SK-N-SH (cell line): ENCODE measurements around the gene FNDC11. TPM values are rescaled to one million over a fixed set of nuclear protein-coding genes. Genes with fewer than 3 reads are reported as not detected.

Experiments used
- CTCF ChIA-PET: fragments of 300-600, 350-600 bp; formaldehyde crosslinking; extraction: SDS; loops from one replicate; lab custom pipeline; 2021; lab: Yijun Ruan, JAX
- POLR2A ChIA-PET: fragments of 350-600 bp; sonication (Branson Sonifier 250); formaldehyde crosslinking; extraction: SDS; loops from one replicate; lab custom pipeline; 2020; ENCODE audit warnings: antibody characterized with exemption, inconsistent platforms; lab: Yijun Ruan, JAX
- DNase-seq: peaks from one replicate; pipeline ENCODE4 v3.0.0; 2012
- H2AFZ ChIP-seq: fragments of 200-600 bp; sonication (generic); 2 replicates; pipeline ENCODE4 v1.8.1; 2016; ENCODE audit warnings: antibody characterized with exemption, mild to moderate bottlenecking, low read depth
- H3F3A ChIP-seq: fragments of 200-600 bp; sonication (generic); replicated peaks from 2 replicates; pipeline ENCODE3; 2016; ENCODE audit warnings: antibody characterized with exemption, mild to moderate bottlenecking; ENCODE audit not compliant: insufficient read depth
- H3K27ac ChIP-seq, 2 experiments: fragments of 200-500 bp in 1 of 2; fragments of 200-600 bp in 1 of 2; sonication (Bioruptor generic) in 1 of 2; sonication (generic), shearing (Covaris generic) in 1 of 2; 2 replicates each; pipeline versions ENCODE4 v1.5.1 to v1.6.1; 2014 to 2016; ENCODE audit warnings: low read depth in 2 of 2, inconsistent platforms in 1 of 2, low read length in 1 of 2, mild to moderate bottlenecking in 1 of 2, mixed read lengths in 1 of 2
- H3K27me3 ChIP-seq: fragments of 200-600 bp; sonication (generic), shearing (Covaris generic); 2 replicates; pipeline ENCODE4 v1.6.1; 2016; ENCODE audit warnings: mixed run types; ENCODE audit not compliant: insufficient read depth
- H3K36me3 ChIP-seq, 2 experiments: fragments of 200-500 bp in 1 of 2; fragments of 200-600 bp in 1 of 2; sonication (Bioruptor generic) in 1 of 2; sonication (generic) in 1 of 2; replicated peaks in 1 of 2; 2 replicates each; pipeline versions ENCODE3 to v1.5.1; 2014 to 2016; ENCODE audit warnings: low read length in 1 of 2, mild to moderate bottlenecking in 1 of 2; ENCODE audit not compliant: insufficient read depth in 2 of 2, control insufficient read depth in 1 of 2
- H3K4me1 ChIP-seq, 2 experiments: fragments of 200-500 bp in 1 of 2; fragments of 200-600 bp in 1 of 2; sonication (Bioruptor generic) in 1 of 2; sonication (generic), shearing (Covaris generic) in 1 of 2; 2 replicates each; pipeline versions ENCODE4 v1.5.1 to v1.6.1; 2014 to 2016; ENCODE audit warnings: low read depth in 1 of 2, low read length in 1 of 2, mixed run types in 1 of 2; ENCODE audit not compliant: insufficient read depth in 2 of 2, control insufficient read depth in 1 of 2
- H3K4me2 ChIP-seq: fragments of 200-600 bp; sonication (generic), shearing (Covaris generic); 2 replicates; pipeline ENCODE4 v1.6.1; 2017; ENCODE audit warnings: mixed run types
- H3K4me3 ChIP-seq, 2 experiments: fragments of 200-500 bp in 1 of 2; fragments of 200-600 bp in 1 of 2; sonication (Bioruptor generic) in 1 of 2; sonication (generic), shearing (Covaris generic) in 1 of 2; 2 replicates each; pipeline versions ENCODE4 v1.5.1 to v1.8.1; 2014 to 2016; ENCODE audit warnings: low read depth in 2 of 2, inconsistent platforms in 1 of 2, low read length in 1 of 2, mild to moderate bottlenecking in 1 of 2, mixed read lengths in 1 of 2, moderate library complexity in 1 of 2
- H3K79me2 ChIP-seq: fragments of 200-600 bp; sonication (generic); 2 replicates; pipeline ENCODE4 v1.8.1; 2017; ENCODE audit warnings: mild to moderate bottlenecking; ENCODE audit not compliant: insufficient read depth
- H3K9ac ChIP-seq: fragments of 200-600 bp; sonication (generic); 2 replicates; pipeline ENCODE4 v1.6.1; 2017; ENCODE audit warnings: mixed run types
- H3K9me2 ChIP-seq: fragments of 200-600 bp; sonication (generic); 2 replicates; pipeline ENCODE4 v1.6.1; 2017; ENCODE audit warnings: mixed run types
- H3K9me3 ChIP-seq: fragments of 200-600 bp; sonication (generic); 2 replicates; pipeline ENCODE4 v1.6.1; 2017; ENCODE audit warnings: mixed run types, mild to moderate bottlenecking, moderate library complexity
- H4K20me1 ChIP-seq: fragments of 200-600 bp; sonication (generic); 2 replicates; pipeline ENCODE4 v1.6.1; 2017; ENCODE audit warnings: mild to moderate bottlenecking, mixed run types; ENCODE audit not compliant: insufficient read depth
- ELF1 ChIP-seq: IDR thresholded peaks from 2 replicates; pipeline ENCODE4 v1.4.0; 2012
- EP300 ChIP-seq, 2 experiments: IDR thresholded peaks; 2 replicates each; pipeline versions ENCODE4 v1.4.0 to v1.6.1; 2012; ENCODE audit warnings: borderline replicate concordance in 1 of 2, low read depth in 1 of 2, low read length in 1 of 2
- FOSL2 ChIP-seq: IDR thresholded peaks from 2 replicates; pipeline ENCODE4 v1.4.0; 2012; ENCODE audit warnings: low read depth, mild to moderate bottlenecking, moderate library complexity, borderline replicate concordance
- FOXJ3 ChIP-seq: sonication (generic); formaldehyde crosslinking; IDR thresholded peaks from 2 replicates; pipeline ENCODE4 v1.5.1; 2020; ENCODE audit warnings: mild to moderate bottlenecking, missing genetic modification reagents
- FOXM1 ChIP-seq: IDR thresholded peaks from 2 replicates; pipeline ENCODE4 v1.4.0; 2012; ENCODE audit warnings: low read depth, mild to moderate bottlenecking
- GATA2 ChIP-seq: sonication (generic); formaldehyde crosslinking; IDR thresholded peaks from 2 replicates; pipeline ENCODE4 v1.5.0; 2020; ENCODE audit warnings: mild to moderate bottlenecking, missing genetic modification reagents
- IRF3 ChIP-seq: fragments of 150-350 bp; IDR thresholded peaks from 2 replicates; pipeline ENCODE4 v1.6.1; 2016; ENCODE audit warnings: mild to moderate bottlenecking, low read depth, low read length
- JUND ChIP-seq: IDR thresholded peaks from 2 replicates; pipeline ENCODE4 v1.4.0; 2012
- MXI1 ChIP-seq: IDR thresholded peaks from 2 replicates; pipeline ENCODE4 v1.6.1; 2012; ENCODE audit warnings: mild to moderate bottlenecking, low read depth, low read length, improper control_type of control experiment
- NFIC ChIP-seq: IDR thresholded peaks from 2 replicates; pipeline ENCODE4 v1.4.0; 2012; ENCODE audit warnings: borderline replicate concordance
- NRF1 ChIP-seq: IDR thresholded peaks from 2 replicates; pipeline ENCODE4 v1.6.1; 2012; ENCODE audit warnings: low read depth, mild to moderate bottlenecking, low read length
- PBX3 ChIP-seq: IDR thresholded peaks from 2 replicates; pipeline ENCODE4; 2012
- RAD21 ChIP-seq: IDR thresholded peaks from 2 replicates; pipeline ENCODE4 v1.6.1; 2012; ENCODE audit warnings: mild to moderate bottlenecking, low read length
- RFX5 ChIP-seq: IDR thresholded peaks from 2 replicates; pipeline ENCODE4 v1.6.1; 2012; ENCODE audit warnings: mild to moderate bottlenecking, improper control_type of control experiment, low read length
- SIN3A ChIP-seq: IDR thresholded peaks from 2 replicates; pipeline ENCODE4 v1.6.1; 2012; ENCODE audit warnings: low read depth, mild to moderate bottlenecking, low read length, moderate library complexity, borderline replicate concordance
- SMC3 ChIP-seq: IDR thresholded peaks from 2 replicates; pipeline ENCODE4 v1.6.1; 2012; ENCODE audit warnings: low read depth, low read length, improper control_type of control experiment
- TAF1 ChIP-seq: IDR thresholded peaks from 2 replicates; pipeline ENCODE4 v1.6.1; 2012; ENCODE audit warnings: low read depth, mild to moderate bottlenecking, low read length, moderate library complexity, borderline replicate concordance
- USF1 ChIP-seq: IDR thresholded peaks from 2 replicates; pipeline ENCODE4 v1.4.0; 2012; ENCODE audit warnings: low read depth, borderline replicate concordance
- WGBS: methylation state at CpG from one replicate; pipeline ENCODE4 v1.1.6; 2017; ENCODE audit warnings: low lambda C conversion rate; 5-methylcytosine and 5-hydroxymethylcytosine counted together
- polyA plus RNA-seq, 3 experiments: library from polyadenylated mRNA; depleted of rRNA; stranded (reverse); fragments of >200 nt; gene quantifications; 2 replicates each; pipeline ENCODE4 v1.2.3, GENCODE V29; 2012
- TF ChIP-seq, protein P1 (sequence below): IDR thresholded peaks from 2 replicates; pipeline ENCODE4 v1.6.1; 2012; ENCODE audit warnings: mild to moderate bottlenecking, low read depth, low read length, moderate library complexity
- TF ChIP-seq, protein P2 (sequence below): fragments of 200-600 bp; sonication (generic); IDR thresholded peaks from 2 replicates; pipeline ENCODE4 v1.6.1; 2017; ENCODE audit warnings: antibody characterized with exemption, mild to moderate bottlenecking, moderate library complexity

FNDC11 gene
- polyA plus RNA-seq, 1 of the 3 experiments (the other 2 are of a cell fraction) = 5.5 TPM

- no peaks in the 10 kb centered on the region for H3K9me2 ChIP-seq
- H3K9ac ChIP-seq = peak overlapping the region; percentile 31; the same call in 1 of the 2 replicates
- peak overlapping the region; percentile 57 to 85 for H3K4me3 ChIP-seq
- peaks cover 37% of the 10 kb centered on the region for H3F3A ChIP-seq
- ChIA-PET CTCF (interaction anchor here (0.9 to 8.7 kb wide), 11 partner anchors 10 to 88 kb away, joined by 3 to 82 read pairs (median 4); partner anchors contain the start of gene PTK6), POLR2A (interaction anchor here (0.6 to 3.0 kb wide), 8 partner anchors 12 to 70 kb away, joined by 3 to 31 read pairs (median 6); no protein-coding TSS in a partner anchor)
- H3K27me3 ChIP-seq = no peaks in the 10 kb centered on the region
- H3K4me2 ChIP-seq = peak overlapping the region; percentile 99
- peak; percentile 22 for DNase-seq
- peaks cover 4 to 26% of the 10 kb centered on the region in 2 experiments; a peak in 3 of 4 replicates for H3K4me1 ChIP-seq
- H3K79me2 ChIP-seq = peaks cover 22% of the 10 kb centered on the region
- no peak overlapping the region; a peak in 1 of 4 replicates for H3K27ac ChIP-seq
- WGBS = 72% methylated on average over 5 of the region's 13 CpGs
- peaks cover 38% of the 10 kb centered on the region for H4K20me1 ChIP-seq
- H3K36me3 ChIP-seq = peaks cover 13 to 19% of the 10 kb centered on the region in 2 experiments
- TF ChIP-seq FOXM1 = no peak
- no peak for TF ChIP-seq USF1
- no peak for TF ChIP-seq EP300 (IDR thresholded peaks at IDR 0.05; ENCODE audit: borderline replicate concordance in 1 of 2, low read depth in 1 of 2, low read length in 1 of 2)
- no peak for TF ChIP-seq SMC3
- no peak for TF ChIP-seq GATA2 (CRISPR knock-in tag)
- TF ChIP-seq, protein P1, sequence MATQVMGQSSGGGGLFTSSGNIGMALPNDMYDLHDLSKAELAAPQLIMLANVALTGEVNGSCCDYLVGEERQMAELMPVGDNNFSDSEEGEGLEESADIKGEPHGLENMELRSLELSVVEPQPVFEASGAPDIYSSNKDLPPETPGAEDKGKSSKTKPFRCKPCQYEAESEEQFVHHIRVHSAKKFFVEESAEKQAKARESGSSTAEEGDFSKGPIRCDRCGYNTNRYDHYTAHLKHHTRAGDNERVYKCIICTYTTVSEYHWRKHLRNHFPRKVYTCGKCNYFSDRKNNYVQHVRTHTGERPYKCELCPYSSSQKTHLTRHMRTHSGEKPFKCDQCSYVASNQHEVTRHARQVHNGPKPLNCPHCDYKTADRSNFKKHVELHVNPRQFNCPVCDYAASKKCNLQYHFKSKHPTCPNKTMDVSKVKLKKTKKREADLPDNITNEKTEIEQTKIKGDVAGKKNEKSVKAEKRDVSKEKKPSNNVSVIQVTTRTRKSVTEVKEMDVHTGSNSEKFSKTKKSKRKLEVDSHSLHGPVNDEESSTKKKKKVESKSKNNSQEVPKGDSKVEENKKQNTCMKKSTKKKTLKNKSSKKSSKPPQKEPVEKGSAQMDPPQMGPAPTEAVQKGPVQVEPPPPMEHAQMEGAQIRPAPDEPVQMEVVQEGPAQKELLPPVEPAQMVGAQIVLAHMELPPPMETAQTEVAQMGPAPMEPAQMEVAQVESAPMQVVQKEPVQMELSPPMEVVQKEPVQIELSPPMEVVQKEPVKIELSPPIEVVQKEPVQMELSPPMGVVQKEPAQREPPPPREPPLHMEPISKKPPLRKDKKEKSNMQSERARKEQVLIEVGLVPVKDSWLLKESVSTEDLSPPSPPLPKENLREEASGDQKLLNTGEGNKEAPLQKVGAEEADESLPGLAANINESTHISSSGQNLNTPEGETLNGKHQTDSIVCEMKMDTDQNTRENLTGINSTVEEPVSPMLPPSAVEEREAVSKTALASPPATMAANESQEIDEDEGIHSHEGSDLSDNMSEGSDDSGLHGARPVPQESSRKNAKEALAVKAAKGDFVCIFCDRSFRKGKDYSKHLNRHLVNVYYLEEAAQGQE = no peak
- TF ChIP-seq NFIC = no peak
- TF ChIP-seq FOXJ3 (CRISPR knock-in tag) = no peak
- TF ChIP-seq RFX5 = no peak
- TF ChIP-seq NRF1 = no peak
- TF ChIP-seq PBX3 = no peak
- TF ChIP-seq ELF1 = no peak
- no peak for TF ChIP-seq FOSL2
- TF ChIP-seq MXI1 = no peak
- TF ChIP-seq IRF3 = no peak
- no peak for TF ChIP-seq SIN3A
- TF ChIP-seq, protein P2, sequence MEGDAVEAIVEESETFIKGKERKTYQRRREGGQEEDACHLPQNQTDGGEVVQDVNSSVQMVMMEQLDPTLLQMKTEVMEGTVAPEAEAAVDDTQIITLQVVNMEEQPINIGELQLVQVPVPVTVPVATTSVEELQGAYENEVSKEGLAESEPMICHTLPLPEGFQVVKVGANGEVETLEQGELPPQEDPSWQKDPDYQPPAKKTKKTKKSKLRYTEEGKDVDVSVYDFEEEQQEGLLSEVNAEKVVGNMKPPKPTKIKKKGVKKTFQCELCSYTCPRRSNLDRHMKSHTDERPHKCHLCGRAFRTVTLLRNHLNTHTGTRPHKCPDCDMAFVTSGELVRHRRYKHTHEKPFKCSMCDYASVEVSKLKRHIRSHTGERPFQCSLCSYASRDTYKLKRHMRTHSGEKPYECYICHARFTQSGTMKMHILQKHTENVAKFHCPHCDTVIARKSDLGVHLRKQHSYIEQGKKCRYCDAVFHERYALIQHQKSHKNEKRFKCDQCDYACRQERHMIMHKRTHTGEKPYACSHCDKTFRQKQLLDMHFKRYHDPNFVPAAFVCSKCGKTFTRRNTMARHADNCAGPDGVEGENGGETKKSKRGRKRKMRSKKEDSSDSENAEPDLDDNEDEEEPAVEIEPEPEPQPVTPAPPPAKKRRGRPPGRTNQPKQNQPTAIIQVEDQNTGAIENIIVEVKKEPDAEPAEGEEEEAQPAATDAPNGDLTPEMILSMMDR = no peak
- no peak for TF ChIP-seq JUND
- TF ChIP-seq RAD21 = no peak
- TF ChIP-seq TAF1 = no peak
- no peak overlapping the region for H2AFZ ChIP-seq
- no peaks in the 10 kb centered on the region for H3K9me3 ChIP-seq
These were observed 31.7 kb upstream of the FNDC11 start for GRCh38 chr20:63522091-63522868.
